Bronchial epithelial cell (primary cell): ENCODE data around the gene C1QTNF1. TPM values are rescaled to one million over a fixed set of nuclear protein-coding genes. Genes with fewer than 3 reads are reported as not detected.

Source experiments
- DNase-seq: peaks from one replicate; pipeline ENCODE4 v3.0.0-alpha.2; 2010; ENCODE audit warnings: low read depth
- FAIRE-seq: peaks from 2 replicates; lab custom pipeline; 2011; peaks lifted over from hg19 to GRCh38; lab: Jason Lieb, UNC
- H3K27me3 ChIP-seq: 2 replicates; pipeline ENCODE4 v1.5.1; 2011; ENCODE audit warnings: low read length; ENCODE audit not compliant: control insufficient read depth, insufficient read depth
- H3K36me3 ChIP-seq: 2 replicates; pipeline ENCODE4 v1.5.1; 2011; ENCODE audit warnings: low read length; ENCODE audit not compliant: control insufficient read depth, insufficient read depth
- H3K4me3 ChIP-seq: 2 replicates; pipeline ENCODE4 v1.5.1; 2011; ENCODE audit warnings: mild to moderate bottlenecking, low read depth, low read length, control low read depth
- CTCF ChIP-seq: IDR thresholded peaks from 2 replicates; pipeline ENCODE4 v1.5.1; 2011; ENCODE audit warnings: mild to moderate bottlenecking, moderate library complexity, low read length, control low read depth, inconsistent platforms; ENCODE audit not compliant: insufficient read depth, severe bottlenecking
- total RNA-seq: library from RNA; depleted of rRNA; stranded (reverse); fragments of >200 nt; gene quantifications from 2 replicates; pipeline ENCODE4 v1.2.1, GENCODE V29; 2014

The C1QTNF1 gene
- total RNA-seq, 1 donor from 2014 or later = 0.79 TPM

DNA sequence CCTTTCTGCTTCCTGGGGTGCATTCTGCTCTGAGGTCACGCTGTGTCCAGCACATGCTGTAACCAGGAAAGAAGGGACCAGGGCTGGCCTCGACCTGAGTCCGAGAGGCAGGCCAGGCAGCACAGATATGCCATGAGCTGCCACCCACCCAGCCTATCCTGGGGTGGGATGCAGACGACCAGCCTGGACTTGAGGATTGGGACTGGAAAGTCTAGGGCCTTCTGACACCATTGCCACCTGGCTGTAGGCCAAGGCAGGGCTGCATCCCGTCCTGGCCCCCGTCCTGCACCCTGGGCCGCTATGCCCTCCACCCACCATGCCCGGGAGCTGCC, 65.0 kb downstream of the C1QTNF1 start:
- Histone ChIP-seq H3K4me3 (no peak overlapping the region), H3K27me3 (no peaks in the 10 kb centered on the region), H3K36me3 (peaks cover 3% of the 10 kb centered on the region)
- FAIRE-seq (no peak), DNase-seq (no peak)
- TF ChIP-seq CTCF = no peak

- FAIRE-seq (no peak), DNase-seq (no peak)
- no peak for TF ChIP-seq CTCF
- Histone ChIP-seq H3K27me3 (peaks cover 1% of the 10 kb centered on the region), H3K36me3 (no peaks in the 10 kb centered on the region), H3K4me3 (no peak overlapping the region)
These were observed 65.9 kb downstream of the C1QTNF1 start for GRCh38 chr17:79089720-79090442.

GRCh38 chr17:79090443-79091225, 66.7 kb downstream of the C1QTNF1 start:
- no peak overlapping the region for H3K4me3 ChIP-seq

GRCh38 chr17:79091226-79091670, 67.3 kb downstream of the C1QTNF1 start:
- Histone ChIP-seq H3K36me3 (no peaks in the 10 kb centered on the region), H3K4me3 (no peak overlapping the region), H3K27me3 (peaks cover 3% of the 10 kb centered on the region)
- DNase-seq (no peak), FAIRE-seq (no peak)
- TF ChIP-seq CTCF = no peak

More at GRCh38 chr17:79090443-79091225, 66.7 kb downstream of the C1QTNF1 start:
- FAIRE-seq (no peak), DNase-seq (no peak)
- Histone ChIP-seq H3K27me3 (peaks cover 3% of the 10 kb centered on the region), H3K36me3 (no peaks in the 10 kb centered on the region)
- peak; percentile 61 for TF ChIP-seq CTCF

- Histone ChIP-seq H3K4me3 (no peak overlapping the region), H3K36me3 (no peaks in the 10 kb centered on the region), H3K27me3 (peaks cover 7% of the 10 kb centered on the region)
- FAIRE-seq (no peak), DNase-seq (no peak)
- TF ChIP-seq CTCF = no peak
These were observed 68.6 kb downstream of the C1QTNF1 start for GRCh38 chr17:79092567-79092966.
